ENCODE results near the gene CYP4A11.
"Not testable (repeated sequence)": the region's sequence is repeated elsewhere in the genome, so short reads cannot be mapped to it uniquely, and the experiment has no call there.

Gene CYP4A11

GRCh38 chr1:46983166-46983829 lies 42.0 kb upstream of the CYP4A11 start:
- Histone ChIP-seq H3K4me3 (ENCODE audit: low read length, poor library complexity, severe bottlenecking) (no peak overlapping the region), H3K9me3 (ENCODE audit: insufficient read depth, low read depth, low read length) (no peaks in the 10 kb centered on the region), H3K79me2 (ENCODE audit: insufficient read depth, low read length) (no peaks in the 10 kb centered on the region), H3K27me3 (ENCODE audit: insufficient read depth, low read length, poor library complexity, severe bottlenecking) (no peaks in the 10 kb centered on the region), H3F3A (ENCODE audit: low read depth) (no peaks in the 10 kb centered on the region), H3K9ac (ENCODE audit: low read depth, low read length, poor library complexity, severe bottlenecking) (no peak overlapping the region), H3K36me3 (ENCODE audit: insufficient read depth, low read length) (no peaks in the 10 kb centered on the region), H4K20me1 (ENCODE audit: insufficient read depth, low read length, poor library complexity, severe bottlenecking) (no peaks in the 10 kb centered on the region), H3K4me1 (ENCODE audit: insufficient read depth, low read length, poor library complexity, severe bottlenecking) (no peaks in the 10 kb centered on the region), H3K4me2 (ENCODE audit: low read depth, low read length, poor library complexity, severe bottlenecking) (no peak overlapping the region), H2AFZ (ENCODE audit: low read length) (no peak overlapping the region), H3K9me2 (replicated peaks; ENCODE audit: low read depth, low read length) (no peaks in the 10 kb centered on the region)
- TF ChIP-seq EZH2phosphoT487 (IDR thresholded peaks at IDR 0.05; ENCODE audit: borderline replicate concordance) (no peak), CTCF (conservative IDR thresholded peaks at IDR 0.05; ENCODE audit: low read length) (no peak)

GRCh38 chr1:46969014-46969619 lies 27.8 kb upstream of the CYP4A11 start:
- no peaks in the 10 kb centered on the region for H3K79me2 ChIP-seq (ENCODE audit: insufficient read depth, low read length)
- peak; percentile 43 for TF ChIP-seq CTCF (conservative IDR thresholded peaks at IDR 0.05; ENCODE audit: low read length)
- TF ChIP-seq EZH2phosphoT487 (IDR thresholded peaks at IDR 0.05; ENCODE audit: borderline replicate concordance), result no peak
- H2AFZ ChIP-seq (ENCODE audit: low read length), result no peak overlapping the region
- H3K9me3 ChIP-seq (ENCODE audit: insufficient read depth, low read depth, low read length), result no peaks in the 10 kb centered on the region
- no peaks in the 10 kb centered on the region for H3K27me3 ChIP-seq (ENCODE audit: insufficient read depth, low read length, poor library complexity, severe bottlenecking)
- no peak overlapping the region for H3K4me2 ChIP-seq (ENCODE audit: low read depth, low read length, poor library complexity, severe bottlenecking)
- H3K9ac ChIP-seq (ENCODE audit: low read depth, low read length, poor library complexity, severe bottlenecking), result no peak overlapping the region
- H3K4me1 ChIP-seq (ENCODE audit: insufficient read depth, low read length, poor library complexity, severe bottlenecking), result no peaks in the 10 kb centered on the region
- H3K9me2 ChIP-seq (replicated peaks; ENCODE audit: low read depth, low read length), result no peaks in the 10 kb centered on the region
- no peak overlapping the region for H3K4me3 ChIP-seq (ENCODE audit: low read length, poor library complexity, severe bottlenecking)
- H4K20me1 ChIP-seq (ENCODE audit: insufficient read depth, low read length, poor library complexity, severe bottlenecking), result no peaks in the 10 kb centered on the region
- H3F3A ChIP-seq (ENCODE audit: low read depth), result no peaks in the 10 kb centered on the region
- no peaks in the 10 kb centered on the region for H3K36me3 ChIP-seq (ENCODE audit: insufficient read depth, low read length)

- not testable (repeated sequence) for H3K27me3 ChIP-seq (ENCODE audit: insufficient read depth, low read length, poor library complexity, severe bottlenecking)
Measured at GRCh38 chr1:46962272-46962671, 21.0 kb upstream of the CYP4A11 start.

More at GRCh38 chr1:46962272-46962671, 21.0 kb upstream of the CYP4A11 start:
- H3K79me2 ChIP-seq (ENCODE audit: insufficient read depth, low read length); H3K4me2 ChIP-seq (ENCODE audit: low read depth, low read length, poor library complexity, severe bottlenecking); H3K9me3 ChIP-seq (ENCODE audit: insufficient read depth, low read depth, low read length); H4K20me1 ChIP-seq (ENCODE audit: insufficient read depth, low read length, poor library complexity, severe bottlenecking); H3K4me1 ChIP-seq (ENCODE audit: insufficient read depth, low read length, poor library complexity, severe bottlenecking); H3K9me2 ChIP-seq (replicated peaks; ENCODE audit: low read depth, low read length); H3K36me3 ChIP-seq (ENCODE audit: insufficient read depth, low read length); H3F3A ChIP-seq (ENCODE audit: low read depth); H3K4me3 ChIP-seq (ENCODE audit: low read length, poor library complexity, severe bottlenecking); H3K9ac ChIP-seq (ENCODE audit: low read depth, low read length, poor library complexity, severe bottlenecking); H2AFZ ChIP-seq (ENCODE audit: low read length): not testable (repeated sequence)
